Adrenal gland (tissue), 12 donors: ENCODE data around the gene FOXE3. TPM values are rescaled to one million over a fixed set of nuclear protein-coding genes. Genes with fewer than 3 reads are reported as not detected.

ENCODE experiments used
- DNase-seq, 7 donors: peaks; one replicate each; pipeline ENCODE4 v3.0.0-alpha.2; 2019 to 2020
- H3K27ac ChIP-seq, 5 donors: fragments of 200-600 bp; sonication (generic) in 4 of 5; 1 replicate in 3 of 5; 2 replicates in 2 of 5; pipeline versions ENCODE4 v1.5.1 to v1.8.0; 2016 to 2020; ENCODE audit warnings: mild to moderate bottlenecking in 1 of 5
- H3K27me3 ChIP-seq: fragments of 200-600 bp; 2 replicates; pipeline ENCODE4 v1.8.0; 2021
- H3K36me3 ChIP-seq, 2 donors: fragments of 200-600 bp; replicated peaks in 1 of 2; 1 replicate in 1 of 2; 2 replicates in 1 of 2; pipeline versions ENCODE4 v1.5.1 to v1.8.0; 2018 to 2022
- H3K4me1 ChIP-seq, 2 donors: fragments of 200-600 bp; replicated peaks in 1 of 2; 1 replicate in 1 of 2; 2 replicates in 1 of 2; pipeline versions ENCODE4 v1.5.1 to v1.8.0; 2018 to 2021
- H3K4me3 ChIP-seq, 4 donors: fragments of 200-600 bp; sonication (generic) in 3 of 4; one replicate each; pipeline ENCODE4 v1.5.1; 2016 to 2018
- H3K9me3 ChIP-seq, 3 donors: fragments of 200-600 bp; sonication (generic) in 1 of 3; replicated peaks in 1 of 3; 1 replicate in 2 of 3; 2 replicates in 1 of 3; pipeline versions ENCODE4 v1.5.1 to v1.8.0; 2016 to 2021
- CTCF ChIP-seq, 6 experiments: fragments of 450-650 bp in 4 of 6; fragments of 200-600 bp in 2 of 6; sonication (generic) in 1 of 6; IDR thresholded peaks; 1 replicate in 5 of 6; 2 replicates in 1 of 6; pipeline versions ENCODE4 v1.5.1 to v1.8.0; 2016 to 2021; ENCODE audit warnings: antibody characterized with exemption in 6 of 6, mild to moderate bottlenecking in 2 of 6, moderate library complexity in 1 of 6
- POLR2A ChIP-seq, 2 donors: fragments of 450-650 bp; IDR thresholded peaks; one replicate each; pipeline ENCODE4 v1.6.1; 2017; ENCODE audit warnings: antibody characterized with exemption in 2 of 2, mild to moderate bottlenecking in 2 of 2, moderate library complexity in 1 of 2
- WGBS, 4 donors: extraction: QIAGEN DNeasy Blood & Tissue Kit in 2 of 4; methylation state at CpG; one replicate each; pipeline versions ENCODE4 v1.1.5 to v1.1.7; 2013 to 2017; 5-methylcytosine and 5-hydroxymethylcytosine counted together
- intact Hi-C, 2 donors: fragments of 100-400 bp; cut with DNase I; formaldehyde crosslinking; loops; one replicate each; pipeline versions ENCODE4 v1.14.1 to v1.15.0; 2022 to 2023
- polyA plus RNA-seq, 3 donors: library from polyadenylated mRNA; stranded (reverse); fragments of 200-250 nt in 2 of 3; fragments of 350-450 nt in 1 of 3; fragmentation: Illumina TruSeq in 1 of 3; extraction: RNeasy Lipid Tissue Mini Kit (QIAGEN cat#74804) in 1 of 3; gene quantifications; one replicate each; pipeline ENCODE4 v1.2.3, GENCODE V29; 2013 to 2014
- total RNA-seq, 9 donors: library from RNA; depleted of rRNA in 4 of 9; stranded (reverse); fragments of >200 nt in 4 of 9; fragments of 120-200 nt in 1 of 9; fragmentation: NEBNext Ultra II Directional in 1 of 9; extraction: Animal tissue kit (Norgen Biotek cat#: 25700) in 1 of 9; gene quantifications; one replicate each; pipeline versions ENCODE4 v1.1.0 to v1.2.4, GENCODE V29; 2013 to 2023
- donor health status: healthy with polysubstance abuse.
- donor health status: Bipolar disorder and iron deficiency.
- donor health status: DM: yes; HTN: yes; CAD: no.
- donor health status: DM: no; HTN: no; CAD: no.
- donor health status: DM: no; HTN: no; CAD: no.
- donor health status: DM: yes; HTN: yes; CAD: no.

Gene FOXE3
- total and polyA plus RNA-seq, 12 donors = 0.07 TPM; not detected in 11

GRCh38 chr1:47378147-47378546, 37.9 kb upstream of the FOXE3 start:
- H3K4me3 ChIP-seq = no peak overlapping the region
- WGBS, 4 donors = 71 to 94% (median 77%) methylated on average over 1 of the region's 1 CpG
- no peaks in the 10 kb centered on the region for H3K4me1 ChIP-seq
- no peak for DNase-seq
- no peaks in the 10 kb centered on the region for H3K27me3 ChIP-seq
- no peaks in the 10 kb centered on the region for H3K9me3 ChIP-seq
- intact Hi-C loops = no loop called here
- H3K27ac ChIP-seq = no peak overlapping the region
- H3K36me3 ChIP-seq = peaks cover 0 to 48% of the 10 kb centered on the region in 2 donors
- TF ChIP-seq POLR2A (IDR thresholded peaks at IDR 0.05) = no peak
- no peak for TF ChIP-seq CTCF (IDR thresholded peaks at IDR 0.05)

- H3K27ac ChIP-seq = no peak overlapping the region
- H3K4me1 ChIP-seq = no peaks in the 10 kb centered on the region
- 88 to 94% (median 91%) methylated on average over 5 of the region's 5 CpGs for WGBS, 4 donors
- no peaks in the 10 kb centered on the region for H3K27me3 ChIP-seq
- no peak overlapping the region for H3K4me3 ChIP-seq
- peaks cover 0 to 25% of the 10 kb centered on the region in 2 donors for H3K36me3 ChIP-seq
- intact Hi-C loops = no loop called here
- no peak for DNase-seq
- TF ChIP-seq POLR2A (IDR thresholded peaks at IDR 0.05) (no peak), CTCF (IDR thresholded peaks at IDR 0.05) (no peak)
- H3K9me3 ChIP-seq = no peaks in the 10 kb centered on the region
Observed at GRCh38 chr1:47380699-47381098, 35.4 kb upstream of the FOXE3 start.

- Histone ChIP-seq H3K27me3 (no peaks in the 10 kb centered on the region), H3K4me1 (no peaks in the 10 kb centered on the region), H3K4me3 (no peak overlapping the region), H3K9me3 (no peaks in the 10 kb centered on the region), H3K27ac (no peak overlapping the region), H3K36me3 (peaks cover 0 to 15% of the 10 kb centered on the region in 2 donors)
- DNase-seq = no peak
- intact Hi-C loops = no loop called here
- no peak for TF ChIP-seq POLR2A (IDR thresholded peaks at IDR 0.05)
- no peak for TF ChIP-seq CTCF (IDR thresholded peaks at IDR 0.05)
- WGBS, 4 donors = 85 to 91% (median 87%) methylated on average over 3 of the region's 3 CpGs
Observed at GRCh38 chr1:47382399-47382983, 33.6 kb upstream of the FOXE3 start.

- H3K4me3 ChIP-seq = no peak overlapping the region
- WGBS, 4 donors = 91 to 96% (median 95%) methylated on average over 3 of the region's 3 CpGs
- H3K27me3 ChIP-seq = no peaks in the 10 kb centered on the region
- no peaks in the 10 kb centered on the region for H3K9me3 ChIP-seq
- TF ChIP-seq POLR2A (IDR thresholded peaks at IDR 0.05) (no peak), CTCF (IDR thresholded peaks at IDR 0.05) (no peak)
- no peaks in the 10 kb centered on the region for H3K4me1 ChIP-seq
- peaks cover 0 to 12% of the 10 kb centered on the region in 2 donors for H3K36me3 ChIP-seq
- intact Hi-C loops = no loop called here
- no peak for DNase-seq
- no peak overlapping the region for H3K27ac ChIP-seq
Observed at GRCh38 chr1:47384083-47384482, 32.0 kb upstream of the FOXE3 start.
